Stimulated activated naive CD8-positive, alpha-beta T cell treated with anti-CD3 and anti-CD28 coated beads, Interleukin-15, Interleukin-2, amounts not matched to agents 100 ng/mL and 50 ng/mL, for 24 hours (primary cell): Measurements from ENCODE around the gene CDH23.

Source experiments
- H3K27ac Mint-ChIP-seq: one replicate; pipeline ENCODE4 v1.8.0; 2021; ENCODE audit warnings: mild to moderate bottlenecking, mixed read lengths
- H3K27me3 Mint-ChIP-seq: one replicate; pipeline ENCODE4 v1.8.0; 2021; ENCODE audit warnings: mixed read lengths
- H3K36me3 Mint-ChIP-seq: one replicate; pipeline ENCODE4 v1.8.0; 2021; ENCODE audit warnings: low read depth, mixed read lengths
- H3K4me1 Mint-ChIP-seq: one replicate; pipeline ENCODE4 v1.8.0; 2021; ENCODE audit warnings: low read depth, mixed read lengths
- H3K4me3 Mint-ChIP-seq: one replicate; pipeline ENCODE4 v1.8.0; 2021; ENCODE audit warnings: mild to moderate bottlenecking, mixed read lengths
- H3K9me3 Mint-ChIP-seq: one replicate; pipeline ENCODE4 v1.8.0; 2021; ENCODE audit warnings: mixed read lengths

CDH23 gene

DNA sequence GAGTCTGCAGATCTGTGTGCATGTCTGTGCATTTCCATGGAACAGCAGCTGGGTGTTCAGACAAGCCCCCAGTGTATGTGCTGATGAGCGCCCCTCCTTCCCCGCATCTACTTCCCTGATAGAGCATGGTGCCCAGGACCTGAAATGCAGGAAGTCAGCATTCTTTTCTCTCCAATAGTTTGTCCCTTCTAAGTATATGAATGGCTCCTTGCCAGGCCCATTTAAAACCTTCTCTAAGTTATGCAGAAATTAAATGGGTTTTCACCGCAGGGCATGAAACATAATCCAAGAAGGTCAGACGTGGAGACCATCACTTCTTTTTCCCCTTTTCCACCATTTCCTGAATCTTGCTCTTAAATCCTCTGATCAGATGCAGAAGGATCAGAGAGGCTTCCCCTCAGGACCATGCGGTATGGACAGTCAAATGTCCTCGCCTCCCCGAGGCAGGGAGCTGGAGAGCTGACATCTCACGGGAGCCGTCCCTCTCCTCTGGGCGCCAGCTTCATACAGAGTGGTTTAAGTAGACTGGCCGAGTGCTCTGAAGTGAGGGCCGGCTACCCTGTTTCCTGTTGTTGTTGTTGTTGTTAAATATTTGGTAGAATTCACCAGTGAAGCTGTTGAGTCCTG lies 167.6 kb downstream of the CDH23 start:
- Mint-ChIP-seq H3K4me1 (no peaks in the 10 kb centered on the region), H3K9me3 (no peaks in the 10 kb centered on the region), H3K27me3 (peaks cover 20% of the 10 kb centered on the region), H3K27ac (no peak overlapping the region), H3K4me3 (no peak overlapping the region), H3K36me3 (no peaks in the 10 kb centered on the region)

GRCh38 chr10:71565284-71566000 lies 168.7 kb downstream of the CDH23 start:
- Mint-ChIP-seq H3K27me3 (peaks cover 10% of the 10 kb centered on the region), H3K36me3 (no peaks in the 10 kb centered on the region), H3K4me3 (no peak overlapping the region), H3K9me3 (no peaks in the 10 kb centered on the region), H3K27ac (no peak overlapping the region), H3K4me1 (no peaks in the 10 kb centered on the region)

- no peak overlapping the region for H3K27ac Mint-ChIP-seq
- peaks cover 5% of the 10 kb centered on the region for H3K27me3 Mint-ChIP-seq
- H3K36me3 Mint-ChIP-seq: no peaks in the 10 kb centered on the region
- no peaks in the 10 kb centered on the region for H3K9me3 Mint-ChIP-seq
- H3K4me1 Mint-ChIP-seq: no peaks in the 10 kb centered on the region
- H3K4me3 Mint-ChIP-seq: no peak overlapping the region
These were observed 170.3 kb downstream of the CDH23 start for GRCh38 chr10:71567006-71567405.

DNA sequence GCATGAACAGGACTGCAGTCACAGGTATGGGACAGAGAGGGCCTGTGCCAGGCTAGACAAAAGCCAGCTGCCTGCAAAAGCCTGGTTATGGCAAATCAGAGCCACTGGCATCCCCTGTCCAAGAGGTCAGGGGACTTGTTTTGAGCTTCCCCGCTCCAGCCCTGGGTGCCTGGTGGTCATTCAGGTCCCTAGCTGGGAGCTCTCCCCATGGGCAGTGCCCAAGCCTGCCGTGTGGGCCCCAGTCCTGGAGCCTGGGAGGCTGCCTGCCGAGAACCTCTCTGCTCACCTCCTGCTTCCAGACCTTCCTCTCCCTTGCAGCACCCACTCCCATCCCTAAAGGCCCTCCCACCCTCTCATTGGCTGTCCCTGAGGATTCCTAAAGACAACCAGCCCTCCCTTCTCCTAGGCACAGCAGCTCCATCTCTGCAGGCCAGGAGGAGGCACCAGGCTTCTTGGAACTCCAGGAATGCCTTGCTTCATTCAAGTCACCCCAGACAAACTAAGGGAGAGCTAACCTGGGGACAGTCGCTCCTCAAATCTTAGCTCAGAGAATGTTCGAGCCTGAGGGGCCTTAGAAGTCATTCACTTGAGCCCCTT lies 172.3 kb downstream of the CDH23 start:
- no peaks in the 10 kb centered on the region for H3K36me3 Mint-ChIP-seq
- H3K27me3 Mint-ChIP-seq: peaks cover 5% of the 10 kb centered on the region
- no peak overlapping the region for H3K4me3 Mint-ChIP-seq
- no peak overlapping the region for H3K27ac Mint-ChIP-seq
- no peaks in the 10 kb centered on the region for H3K4me1 Mint-ChIP-seq
- no peaks in the 10 kb centered on the region for H3K9me3 Mint-ChIP-seq

GRCh38 chr10:71569775-71570588 lies 173.3 kb downstream of the CDH23 start:
- Mint-ChIP-seq H3K27me3 (peaks cover 1% of the 10 kb centered on the region), H3K4me3 (no peak overlapping the region), H3K9me3 (no peaks in the 10 kb centered on the region), H3K4me1 (no peaks in the 10 kb centered on the region), H3K27ac (no peak overlapping the region), H3K36me3 (no peaks in the 10 kb centered on the region)

GRCh38 chr10:71571460-71572175 lies 174.9 kb downstream of the CDH23 start:
- H3K36me3 Mint-ChIP-seq: no peaks in the 10 kb centered on the region
- no peaks in the 10 kb centered on the region for H3K4me1 Mint-ChIP-seq
- no peaks in the 10 kb centered on the region for H3K9me3 Mint-ChIP-seq
- no peaks in the 10 kb centered on the region for H3K27me3 Mint-ChIP-seq
- H3K27ac Mint-ChIP-seq: no peak overlapping the region
- no peak overlapping the region for H3K4me3 Mint-ChIP-seq

GRCh38 chr10:71572962-71573361 lies 176.2 kb downstream of the CDH23 start:
- Mint-ChIP-seq H3K27me3 (no peaks in the 10 kb centered on the region), H3K27ac (no peak overlapping the region), H3K4me3 (no peak overlapping the region), H3K4me1 (no peaks in the 10 kb centered on the region), H3K9me3 (no peaks in the 10 kb centered on the region), H3K36me3 (no peaks in the 10 kb centered on the region)

- Mint-ChIP-seq H3K27me3 (no peaks in the 10 kb centered on the region), H3K36me3 (no peaks in the 10 kb centered on the region), H3K4me3 (no peak overlapping the region), H3K27ac (no peak overlapping the region), H3K9me3 (no peaks in the 10 kb centered on the region), H3K4me1 (no peaks in the 10 kb centered on the region)
These were observed 177.1 kb downstream of the CDH23 start for GRCh38 chr10:71573562-71574518.

- Mint-ChIP-seq H3K4me3 (no peak overlapping the region), H3K36me3 (no peaks in the 10 kb centered on the region)
These were observed 178.7 kb downstream of the CDH23 start for GRCh38 chr10:71575451-71575850.

DNA sequence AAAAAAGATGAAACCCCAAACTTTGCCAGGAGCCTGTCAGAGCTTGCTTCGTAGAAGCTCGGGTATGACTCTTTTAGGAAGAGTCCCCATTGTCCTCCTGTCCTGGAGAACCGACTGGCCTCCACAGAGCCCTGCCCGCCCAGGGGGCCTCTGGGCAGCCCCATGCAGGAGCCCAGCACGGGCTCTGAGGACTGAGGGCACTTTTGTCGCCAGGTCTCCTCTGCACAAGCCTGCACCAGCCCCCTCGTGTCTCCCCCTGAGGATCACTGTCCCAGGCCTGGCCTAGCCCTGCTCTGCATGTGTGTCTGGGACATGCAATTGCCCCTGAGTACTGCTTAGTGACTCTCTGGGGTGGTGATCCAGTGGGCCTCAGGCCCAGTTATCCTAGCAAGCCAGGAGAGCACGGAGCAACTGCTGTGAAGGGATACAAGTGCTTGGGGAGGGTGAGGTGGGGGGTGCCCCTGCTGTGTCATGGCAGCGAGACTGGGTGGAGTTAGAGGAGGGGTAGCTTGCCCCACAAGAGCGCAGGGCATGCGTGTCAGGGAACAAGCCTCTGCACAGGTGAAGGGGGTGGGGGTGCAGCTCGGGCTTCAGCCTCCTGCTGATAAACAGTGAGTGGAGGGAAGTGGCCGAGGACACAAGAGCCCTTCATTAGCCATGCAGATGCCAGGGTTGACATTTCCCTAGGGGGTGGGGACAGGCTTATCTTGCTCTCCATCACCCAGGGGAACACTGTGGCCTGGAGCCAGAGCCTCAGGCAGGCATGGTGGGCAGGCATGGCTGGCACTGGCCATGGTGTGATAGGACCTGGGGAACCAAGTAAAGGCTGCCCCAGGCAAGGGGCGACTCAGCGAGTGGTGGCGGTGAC lies 179.4 kb downstream of the CDH23 start:
- H3K27ac Mint-ChIP-seq: no peak overlapping the region
- H3K9me3 Mint-ChIP-seq: no peaks in the 10 kb centered on the region
- no peaks in the 10 kb centered on the region for H3K4me1 Mint-ChIP-seq
- no peak overlapping the region for H3K4me3 Mint-ChIP-seq
- H3K36me3 Mint-ChIP-seq: no peaks in the 10 kb centered on the region
- no peaks in the 10 kb centered on the region for H3K27me3 Mint-ChIP-seq

More at GRCh38 chr10:71575451-71575850, 178.7 kb downstream of the CDH23 start:
- Mint-ChIP-seq H3K27me3 (no peaks in the 10 kb centered on the region), H3K27ac (no peak overlapping the region), H3K4me1 (no peaks in the 10 kb centered on the region), H3K9me3 (no peaks in the 10 kb centered on the region)

DNA sequence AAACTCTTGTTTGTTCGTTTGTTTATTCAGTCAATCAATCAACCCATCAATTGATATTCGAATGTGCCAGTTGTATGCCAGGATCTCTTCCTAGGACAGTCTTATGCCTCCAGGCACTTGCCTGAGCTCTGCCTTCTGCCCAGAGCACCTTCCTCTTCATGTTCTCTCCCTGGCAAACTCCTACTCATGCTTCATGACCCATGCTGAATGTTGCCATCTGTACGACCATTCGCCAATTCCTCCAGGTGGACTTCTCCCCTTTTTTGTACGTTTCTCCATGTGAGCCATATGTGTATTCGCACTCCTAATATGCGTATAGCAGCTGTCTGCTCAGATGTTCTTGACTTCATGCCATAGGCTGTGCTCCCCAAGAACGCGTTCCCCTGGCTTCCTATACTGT lies 180.1 kb downstream of the CDH23 start:
- Mint-ChIP-seq H3K9me3 (no peaks in the 10 kb centered on the region), H3K4me3 (no peak overlapping the region), H3K27ac (no peak overlapping the region), H3K36me3 (no peaks in the 10 kb centered on the region), H3K4me1 (no peaks in the 10 kb centered on the region), H3K27me3 (no peaks in the 10 kb centered on the region)

DNA sequence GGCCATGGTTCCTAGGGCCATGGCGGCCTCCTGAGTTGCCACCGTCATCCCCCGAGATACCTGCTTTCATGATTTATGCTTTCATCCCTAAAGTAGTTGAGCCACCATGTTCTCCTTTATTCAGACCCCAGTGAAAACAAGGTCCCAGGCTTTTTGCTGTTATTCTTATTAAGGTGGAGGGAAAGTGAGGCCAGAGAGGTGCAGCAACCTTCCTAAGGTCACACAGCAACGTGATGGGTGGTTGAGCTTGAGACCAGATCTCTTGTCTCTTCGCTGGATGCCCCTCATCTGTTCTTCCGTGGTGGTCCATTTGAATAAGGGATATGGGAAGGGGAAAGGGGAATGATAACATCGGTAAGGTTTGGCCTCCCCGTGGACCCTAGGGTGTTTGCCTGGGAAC lies 180.6 kb downstream of the CDH23 start:
- H3K36me3 Mint-ChIP-seq: no peaks in the 10 kb centered on the region
- no peaks in the 10 kb centered on the region for H3K4me1 Mint-ChIP-seq
- no peak overlapping the region for H3K4me3 Mint-ChIP-seq
- H3K27ac Mint-ChIP-seq: no peak overlapping the region
- no peaks in the 10 kb centered on the region for H3K27me3 Mint-ChIP-seq
- no peaks in the 10 kb centered on the region for H3K9me3 Mint-ChIP-seq

DNA sequence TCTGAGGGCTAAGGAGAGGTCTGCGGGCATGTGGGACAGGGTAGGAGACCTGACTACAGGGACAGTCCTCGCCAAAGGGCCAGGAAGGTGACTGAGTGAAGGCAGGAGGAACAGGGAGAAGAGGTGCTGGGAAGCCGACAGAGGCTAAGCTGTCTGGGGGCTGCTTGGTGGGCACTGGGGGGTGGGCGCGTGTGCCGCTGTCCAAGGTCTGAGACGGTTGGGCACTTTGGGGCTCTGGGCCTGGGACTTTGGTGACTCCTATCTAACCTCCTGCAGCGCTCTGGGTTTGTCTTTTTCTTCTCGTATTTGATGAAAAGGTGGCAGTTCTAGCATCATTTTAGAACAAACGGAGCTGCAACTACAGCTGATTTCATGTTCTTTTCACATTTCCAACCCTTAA lies 181.3 kb downstream of the CDH23 start:
- H3K4me3 Mint-ChIP-seq: no peak overlapping the region
- H3K4me1 Mint-ChIP-seq: no peaks in the 10 kb centered on the region
- peaks cover 4% of the 10 kb centered on the region for H3K27me3 Mint-ChIP-seq
- no peaks in the 10 kb centered on the region for H3K36me3 Mint-ChIP-seq
- no peaks in the 10 kb centered on the region for H3K9me3 Mint-ChIP-seq
- no peak overlapping the region for H3K27ac Mint-ChIP-seq
